Measurements from ENCODE around the gene ADAMTS3.

ADAMTS3 gene

GRCh38 chr4:72340803-72341431, 228.1 kb downstream of the ADAMTS3 start:
- no peaks in the 10 kb centered on the region for H3K27me3 ChIP-seq (ENCODE audit: insufficient read depth, low read depth)
- no peaks in the 10 kb centered on the region for H3K4me1 ChIP-seq (ENCODE audit: low read depth, poor library complexity, severe bottlenecking)
- H4K20me1 ChIP-seq (ENCODE audit: insufficient read depth): no peaks in the 10 kb centered on the region
- no peaks in the 10 kb centered on the region for H3K79me2 ChIP-seq (ENCODE audit: insufficient read depth, low read depth)
- no peak for TF ChIP-seq CTCF (conservative IDR thresholded peaks at IDR 0.05; ENCODE audit: low read depth, low read length)
- H3K27ac ChIP-seq: no peak overlapping the region
- no peak overlapping the region for H3K9ac ChIP-seq
- H3K4me3 ChIP-seq (IDR thresholded peaks at IDR 0.05; ENCODE audit: insufficient read depth, low read depth, low read length): no peak overlapping the region
- H3K36me3 ChIP-seq (ENCODE audit: insufficient read depth): no peaks in the 10 kb centered on the region
- no peak overlapping the region for H3K4me2 ChIP-seq
- H2AFZ ChIP-seq (ENCODE audit: low read depth): no peak overlapping the region

- H3K4me1 ChIP-seq (ENCODE audit: low read depth, poor library complexity, severe bottlenecking): no peaks in the 10 kb centered on the region
- no peaks in the 10 kb centered on the region for H3K27me3 ChIP-seq (ENCODE audit: insufficient read depth, low read depth)
- no peak overlapping the region for H3K4me3 ChIP-seq (IDR thresholded peaks at IDR 0.05; ENCODE audit: insufficient read depth, low read depth, low read length)
- no peak overlapping the region for H2AFZ ChIP-seq (ENCODE audit: low read depth)
- H3K27ac ChIP-seq: no peak overlapping the region
- H4K20me1 ChIP-seq (ENCODE audit: insufficient read depth): no peaks in the 10 kb centered on the region
- no peak overlapping the region for H3K4me2 ChIP-seq
- no peak overlapping the region for H3K9ac ChIP-seq
- no peaks in the 10 kb centered on the region for H3K36me3 ChIP-seq (ENCODE audit: insufficient read depth)
- TF ChIP-seq CTCF (conservative IDR thresholded peaks at IDR 0.05; ENCODE audit: low read depth, low read length): no peak
- H3K79me2 ChIP-seq (ENCODE audit: insufficient read depth, low read depth): no peaks in the 10 kb centered on the region
Observed at GRCh38 chr4:72338060-72338459, 231.0 kb downstream of the ADAMTS3 start.

- H3K27ac ChIP-seq: no peak overlapping the region
- no peak overlapping the region for H3K9ac ChIP-seq
- H3K4me2 ChIP-seq: no peak overlapping the region
- TF ChIP-seq CTCF (conservative IDR thresholded peaks at IDR 0.05; ENCODE audit: low read depth, low read length): no peak
- no peaks in the 10 kb centered on the region for H3K79me2 ChIP-seq (ENCODE audit: insufficient read depth, low read depth)
- no peaks in the 10 kb centered on the region for H4K20me1 ChIP-seq (ENCODE audit: insufficient read depth)
- no peaks in the 10 kb centered on the region for H3K4me1 ChIP-seq (ENCODE audit: low read depth, poor library complexity, severe bottlenecking)
- no peak overlapping the region for H2AFZ ChIP-seq (ENCODE audit: low read depth)
- no peaks in the 10 kb centered on the region for H3K27me3 ChIP-seq (ENCODE audit: insufficient read depth, low read depth)
- no peaks in the 10 kb centered on the region for H3K36me3 ChIP-seq (ENCODE audit: insufficient read depth)
- H3K4me3 ChIP-seq (IDR thresholded peaks at IDR 0.05; ENCODE audit: insufficient read depth, low read depth, low read length): no peak overlapping the region
Observed at GRCh38 chr4:72330381-72330780, 238.6 kb downstream of the ADAMTS3 start.

GRCh38 chr4:72326692-72327632, 242.1 kb downstream of the ADAMTS3 start:
- Histone ChIP-seq H4K20me1 (ENCODE audit: insufficient read depth) (no peaks in the 10 kb centered on the region), H3K9ac (no peak overlapping the region), H3K79me2 (ENCODE audit: insufficient read depth, low read depth) (no peaks in the 10 kb centered on the region), H3K27me3 (ENCODE audit: insufficient read depth, low read depth) (no peaks in the 10 kb centered on the region), H3K27ac (no peak overlapping the region), H2AFZ (ENCODE audit: low read depth) (no peak overlapping the region), H3K4me2 (no peak overlapping the region), H3K36me3 (ENCODE audit: insufficient read depth) (no peaks in the 10 kb centered on the region), H3K4me1 (ENCODE audit: low read depth, poor library complexity, severe bottlenecking) (no peaks in the 10 kb centered on the region), H3K4me3 (IDR thresholded peaks at IDR 0.05; ENCODE audit: insufficient read depth, low read depth, low read length) (no peak overlapping the region)
- TF ChIP-seq CTCF (conservative IDR thresholded peaks at IDR 0.05; ENCODE audit: low read depth, low read length): peak; percentile 76
